OCI-LY1 (cell line): ENCODE data around the gene ATXN1.

Experiments used
- H2AFZ ChIP-seq: fragments of 200-600 bp; sonication (generic), shearing (Covaris generic); 2 replicates; pipeline ENCODE4 v1.6.0; 2014; ENCODE audit warnings: antibody characterized with exemption, mild to moderate bottlenecking, low read length
- H3F3A ChIP-seq: fragments of 200-600 bp; sonication (generic), shearing (Covaris generic); 2 replicates; pipeline ENCODE4 v1.6.0; 2014; ENCODE audit warnings: mild to moderate bottlenecking, antibody characterized with exemption, low read length, moderate library complexity; ENCODE audit not compliant: insufficient read depth
- H3K27ac ChIP-seq: fragments of 200-600 bp; sonication (generic); 2 replicates; pipeline ENCODE4 v1.5.1; 2014; ENCODE audit warnings: low read length, mixed run types, mild to moderate bottlenecking, low read depth; ENCODE audit not compliant: poor library complexity, severe bottlenecking
- H3K27me3 ChIP-seq: fragments of 200-600 bp; sonication (generic); 2 replicates; pipeline ENCODE4 v1.6.0; 2014; ENCODE audit warnings: antibody characterized with exemption, mild to moderate bottlenecking, low read length, moderate library complexity; ENCODE audit not compliant: insufficient read depth
- H3K36me3 ChIP-seq: fragments of 200-600 bp; sonication (generic); 2 replicates; pipeline ENCODE4 v1.6.1; 2014; ENCODE audit warnings: mild to moderate bottlenecking, antibody characterized with exemption, low read length, moderate library complexity, mixed read lengths; ENCODE audit not compliant: insufficient read depth
- H3K4me1 ChIP-seq: fragments of 200-600 bp; sonication (generic); 2 replicates; pipeline ENCODE4 v1.5.1; 2014; ENCODE audit warnings: mild to moderate bottlenecking, low read length, moderate library complexity; ENCODE audit not compliant: insufficient read depth, severe bottlenecking
- H3K4me2 ChIP-seq: fragments of 200-600 bp; sonication (generic), shearing (Covaris generic); 2 replicates; pipeline ENCODE4 v1.6.1; 2014; ENCODE audit warnings: low read length
- H3K4me3 ChIP-seq: fragments of 200-600 bp; sonication (generic); 2 replicates; pipeline ENCODE4 v1.5.1; 2014; ENCODE audit warnings: low read length, low read depth, mild to moderate bottlenecking, mixed read lengths; ENCODE audit not compliant: poor library complexity, severe bottlenecking
- H3K79me2 ChIP-seq: fragments of 200-600 bp; shearing (Covaris generic); 2 replicates; pipeline ENCODE4 v1.6.1; 2016; ENCODE audit warnings: mixed run types, low read length, mixed read lengths; ENCODE audit not compliant: insufficient read depth
- H3K9ac ChIP-seq: fragments of 200-600 bp; sonication (generic), shearing (Covaris generic); 2 replicates; pipeline ENCODE4 v1.6.1; 2014; ENCODE audit warnings: mild to moderate bottlenecking, low read length, mixed read lengths
- H3K9me2 ChIP-seq: fragments of 200-600 bp; sonication (generic), shearing (Covaris generic); 2 replicates; pipeline ENCODE4 v1.6.1; 2014; ENCODE audit warnings: low read depth, mild to moderate bottlenecking, low read length, mixed read lengths
- H3K9me3 ChIP-seq: fragments of 200-600 bp; shearing (Covaris generic); 2 replicates; pipeline ENCODE4 v1.6.1; 2014; ENCODE audit warnings: low read length, mixed read lengths
- H4K20me1 ChIP-seq: fragments of 200-600 bp; sonication (generic), shearing (Covaris generic); 2 replicates; pipeline ENCODE4 v1.6.0; 2016; ENCODE audit warnings: mild to moderate bottlenecking, low read length; ENCODE audit not compliant: insufficient read depth
- EZH2 ChIP-seq: fragments of 200-600 bp; sonication (generic), shearing (Covaris generic); IDR thresholded peaks from 2 replicates; pipeline ENCODE4 v1.8.0; 2017; ENCODE audit warnings: borderline replicate concordance, mixed run types, mild to moderate bottlenecking, antibody characterized with exemption, low read length, moderate library complexity, mixed read lengths
- TF ChIP-seq, protein P1 (sequence below): fragments of 200-600 bp; sonication (generic), shearing (Covaris generic); IDR thresholded peaks from 2 replicates; pipeline ENCODE4 v1.5.1; 2017; ENCODE audit warnings: mild to moderate bottlenecking, antibody characterized with exemption, low read length, moderate library complexity, mixed read lengths

ATXN1 gene

DNA sequence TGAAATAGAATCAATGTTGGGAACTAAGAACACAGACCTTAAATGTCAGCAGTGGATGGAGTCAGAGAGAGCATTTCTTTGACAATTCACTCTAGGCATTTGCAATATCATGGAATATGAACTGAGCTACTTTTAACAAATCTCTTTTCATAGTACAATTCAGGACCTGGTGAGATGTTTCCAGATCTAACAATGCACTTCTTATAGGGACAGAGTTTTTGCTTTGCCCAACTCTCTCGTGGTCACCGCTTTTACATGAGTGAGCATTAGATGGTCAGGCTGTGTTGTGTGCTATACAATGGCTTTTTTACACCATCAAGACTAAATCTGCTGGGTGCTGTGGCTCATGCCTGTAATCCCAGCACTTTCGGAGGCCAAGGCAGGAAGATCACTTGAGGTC is 233.6 kb downstream of the ATXN1 start:
- H3K9me3 ChIP-seq = no peaks in the 10 kb centered on the region
- no peaks in the 10 kb centered on the region for H3K36me3 ChIP-seq
- H3K4me3 ChIP-seq = no peak overlapping the region
- TF ChIP-seq EZH2 = no peak
- TF ChIP-seq, protein P1, sequence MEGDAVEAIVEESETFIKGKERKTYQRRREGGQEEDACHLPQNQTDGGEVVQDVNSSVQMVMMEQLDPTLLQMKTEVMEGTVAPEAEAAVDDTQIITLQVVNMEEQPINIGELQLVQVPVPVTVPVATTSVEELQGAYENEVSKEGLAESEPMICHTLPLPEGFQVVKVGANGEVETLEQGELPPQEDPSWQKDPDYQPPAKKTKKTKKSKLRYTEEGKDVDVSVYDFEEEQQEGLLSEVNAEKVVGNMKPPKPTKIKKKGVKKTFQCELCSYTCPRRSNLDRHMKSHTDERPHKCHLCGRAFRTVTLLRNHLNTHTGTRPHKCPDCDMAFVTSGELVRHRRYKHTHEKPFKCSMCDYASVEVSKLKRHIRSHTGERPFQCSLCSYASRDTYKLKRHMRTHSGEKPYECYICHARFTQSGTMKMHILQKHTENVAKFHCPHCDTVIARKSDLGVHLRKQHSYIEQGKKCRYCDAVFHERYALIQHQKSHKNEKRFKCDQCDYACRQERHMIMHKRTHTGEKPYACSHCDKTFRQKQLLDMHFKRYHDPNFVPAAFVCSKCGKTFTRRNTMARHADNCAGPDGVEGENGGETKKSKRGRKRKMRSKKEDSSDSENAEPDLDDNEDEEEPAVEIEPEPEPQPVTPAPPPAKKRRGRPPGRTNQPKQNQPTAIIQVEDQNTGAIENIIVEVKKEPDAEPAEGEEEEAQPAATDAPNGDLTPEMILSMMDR = no peak
- no peak overlapping the region for H3K9ac ChIP-seq
- no peaks in the 10 kb centered on the region for H3K9me2 ChIP-seq
- H4K20me1 ChIP-seq = no peaks in the 10 kb centered on the region
- H3K27me3 ChIP-seq = no peaks in the 10 kb centered on the region
- H3K27ac ChIP-seq = no peak overlapping the region
- H3K4me1 ChIP-seq = no peaks in the 10 kb centered on the region
- H3F3A ChIP-seq = no peaks in the 10 kb centered on the region
- no peak overlapping the region for H2AFZ ChIP-seq
- H3K4me2 ChIP-seq = no peak overlapping the region
- no peaks in the 10 kb centered on the region for H3K79me2 ChIP-seq

GRCh38 chr6:16524380-16524707 is 236.9 kb downstream of the ATXN1 start:
- no peak overlapping the region for H3K4me3 ChIP-seq
- H4K20me1 ChIP-seq = no peaks in the 10 kb centered on the region
- no peaks in the 10 kb centered on the region for H3K27me3 ChIP-seq
- H3K36me3 ChIP-seq = no peaks in the 10 kb centered on the region
- H3K9ac ChIP-seq = no peak overlapping the region
- no peaks in the 10 kb centered on the region for H3F3A ChIP-seq
- H3K27ac ChIP-seq = no peak overlapping the region
- H3K9me3 ChIP-seq = no peaks in the 10 kb centered on the region
- TF ChIP-seq, protein P1 = no peak
- no peak overlapping the region for H2AFZ ChIP-seq
- no peaks in the 10 kb centered on the region for H3K79me2 ChIP-seq
- H3K4me1 ChIP-seq = no peaks in the 10 kb centered on the region
- H3K4me2 ChIP-seq = no peak overlapping the region
- no peaks in the 10 kb centered on the region for H3K9me2 ChIP-seq

- Histone ChIP-seq H3K4me2 (no peak overlapping the region), H3K27ac (no peak overlapping the region)
- TF ChIP-seq, protein P1 = no peak
- no peak for TF ChIP-seq EZH2
Observed at GRCh38 chr6:16523606-16524379, 237.5 kb downstream of the ATXN1 start.

More at GRCh38 chr6:16523606-16524379, 237.5 kb downstream of the ATXN1 start:
- Histone ChIP-seq H3K4me3 (no peak overlapping the region), H3K4me1 (no peaks in the 10 kb centered on the region), H3K27me3 (no peaks in the 10 kb centered on the region), H3K79me2 (no peaks in the 10 kb centered on the region), H2AFZ (no peak overlapping the region), H3F3A (no peaks in the 10 kb centered on the region), H4K20me1 (no peaks in the 10 kb centered on the region), H3K9me3 (no peaks in the 10 kb centered on the region), H3K36me3 (no peaks in the 10 kb centered on the region), H3K9me2 (no peaks in the 10 kb centered on the region), H3K9ac (no peak overlapping the region)
